Stimulated activated CD8-positive, alpha-beta memory T cell treated with anti-CD3 and anti-CD28 coated beads, Interleukin-4, amount 100 ng/mL, for 4 hours (primary cell): ENCODE results near the gene STARD3NL.
"Not testable (repeated sequence)": the region's sequence is repeated elsewhere in the genome, so short reads cannot be mapped to it uniquely, and the experiment has no call there.

ENCODE experiments used
- DNase-seq, 2 donors: peaks; one replicate each; pipeline ENCODE4 v3.0.0-alpha.2; 2020; ENCODE audit warnings: low read depth in 2 of 2, low spot score in 1 of 2

Gene STARD3NL

DNA sequence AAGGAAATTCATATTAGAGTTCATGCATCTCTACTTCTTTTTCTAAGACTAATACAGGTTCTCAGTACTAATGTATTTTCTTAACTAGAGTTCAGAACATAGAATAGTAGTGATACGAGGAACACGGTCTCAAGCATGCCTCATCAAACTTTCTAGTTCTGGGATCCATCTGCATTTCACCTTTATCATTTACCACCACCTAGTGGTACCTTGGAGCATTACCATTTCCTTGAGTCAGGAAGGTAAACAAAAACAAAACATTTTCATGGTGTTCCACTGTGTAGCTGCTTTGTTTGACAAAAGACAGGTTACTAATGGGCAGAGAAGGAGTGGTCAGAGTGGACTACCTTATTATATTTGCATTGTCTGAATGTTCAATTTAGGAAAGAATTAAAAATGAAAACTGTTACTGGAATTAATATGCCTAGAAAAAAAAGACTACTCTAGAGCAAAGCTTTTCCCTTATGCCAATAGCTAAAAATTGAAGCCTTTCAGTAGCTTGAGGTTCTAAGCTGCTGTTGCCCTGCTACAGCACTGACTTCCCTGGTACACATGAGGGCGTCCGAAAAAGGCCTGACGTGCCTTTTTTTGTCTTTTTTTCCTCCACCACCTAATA is 44.5 kb downstream of the STARD3NL start:
- DNase-seq = no peak

- DNase-seq = no peak
Measured at GRCh38 chr7:38223306-38223705, 45.3 kb downstream of the STARD3NL start.

GRCh38 chr7:38224392-38224791 is 46.3 kb downstream of the STARD3NL start:
- no peak for DNase-seq

- no peak for DNase-seq
Measured at GRCh38 chr7:38229386-38229785, 51.3 kb downstream of the STARD3NL start.

DNA sequence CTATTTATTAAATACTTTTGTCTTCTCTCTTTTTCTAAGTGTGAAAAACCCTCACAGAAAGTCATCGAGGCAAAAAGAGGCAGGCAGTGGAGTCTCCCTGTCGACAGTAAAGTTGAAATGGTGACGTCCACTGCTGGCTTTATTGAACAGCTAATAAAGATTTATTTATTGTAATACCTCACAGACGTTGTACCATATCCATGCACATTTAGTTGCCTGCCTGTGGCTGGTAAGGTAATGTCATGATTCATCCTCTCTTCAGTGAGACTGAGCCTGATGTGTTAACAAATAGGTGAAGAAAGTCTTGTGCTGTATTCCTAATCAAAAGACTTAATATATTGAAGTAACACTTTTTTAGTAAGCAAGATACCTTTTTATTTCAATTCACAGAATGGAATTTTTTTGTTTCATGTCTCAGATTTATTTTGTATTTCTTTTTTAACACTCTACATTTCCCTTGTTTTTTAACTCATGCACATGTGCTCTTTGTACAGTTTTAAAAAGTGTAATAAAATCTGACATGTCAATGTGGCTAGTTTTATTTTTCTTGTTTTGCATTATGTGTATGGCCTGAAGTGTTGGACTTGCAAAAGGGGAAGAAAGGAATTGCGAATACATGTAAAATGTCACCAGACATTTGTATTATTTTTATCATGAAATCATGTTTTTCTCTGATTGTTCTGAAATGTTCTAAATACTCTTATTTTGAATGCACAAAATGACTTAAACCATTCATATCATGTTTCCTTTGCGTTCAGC is 52.0 kb downstream of the STARD3NL start:
- DNase-seq = no peak

- DNase-seq = peak; percentile 49 to 77
Measured at GRCh38 chr7:38232502-38233366, 54.7 kb downstream of the STARD3NL start.

- DNase-seq = not testable (repeated sequence)
Measured at GRCh38 chr7:38234759-38235158, 56.7 kb downstream of the STARD3NL start.

GRCh38 chr7:38235606-38236005 is 57.6 kb downstream of the STARD3NL start:
- no peak for DNase-seq

- DNase-seq = not testable (repeated sequence)
Measured at GRCh38 chr7:38239129-38239528, 61.1 kb downstream of the STARD3NL start.

DNA sequence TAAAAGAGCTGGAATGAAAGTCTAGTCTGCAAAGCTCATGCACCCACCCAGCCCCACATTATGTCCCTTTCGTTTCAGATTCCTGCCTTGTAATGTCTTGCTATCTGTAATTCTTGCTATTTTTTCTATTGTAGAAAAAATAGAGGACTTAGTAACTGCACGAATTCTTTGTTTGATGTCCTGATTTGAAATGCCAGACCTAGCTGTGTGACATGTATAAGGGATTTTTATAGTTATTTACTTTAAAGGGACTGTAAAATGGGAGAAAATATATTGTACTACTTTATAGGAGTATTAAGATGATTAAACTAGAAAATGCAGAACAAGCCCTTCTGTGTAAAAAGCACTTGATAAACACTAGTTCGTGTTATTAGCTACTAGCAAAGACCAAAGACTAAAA is 63.0 kb downstream of the STARD3NL start:
- DNase-seq = no peak

- no peak for DNase-seq
Measured at GRCh38 chr7:38242814-38243213, 64.8 kb downstream of the STARD3NL start.

- DNase-seq = not testable (repeated sequence)
Measured at GRCh38 chr7:38243345-38243744, 65.3 kb downstream of the STARD3NL start.

DNA sequence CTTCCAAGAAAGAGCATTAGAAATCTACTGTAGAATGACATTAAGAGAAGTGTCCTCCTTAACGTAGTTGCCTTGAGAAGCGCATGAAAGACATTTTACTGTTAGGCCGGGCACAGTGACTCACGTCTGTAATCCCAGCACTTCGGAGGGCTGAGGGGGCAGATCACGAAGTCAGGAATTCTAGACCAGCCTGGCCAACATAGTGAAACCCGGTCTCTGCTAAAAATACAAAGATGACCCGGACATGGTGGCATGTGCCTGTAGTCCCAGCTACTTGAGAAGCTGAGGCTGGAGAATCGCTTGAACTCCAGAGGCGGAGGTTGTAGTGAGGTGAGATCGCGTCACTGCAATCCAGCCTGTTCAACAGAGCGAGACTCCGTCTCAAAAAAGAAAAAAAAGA is 66.5 kb downstream of the STARD3NL start:
- no peak for DNase-seq

GRCh38 chr7:38245409-38245977 is 67.4 kb downstream of the STARD3NL start:
- DNase-seq = no peak

DNA sequence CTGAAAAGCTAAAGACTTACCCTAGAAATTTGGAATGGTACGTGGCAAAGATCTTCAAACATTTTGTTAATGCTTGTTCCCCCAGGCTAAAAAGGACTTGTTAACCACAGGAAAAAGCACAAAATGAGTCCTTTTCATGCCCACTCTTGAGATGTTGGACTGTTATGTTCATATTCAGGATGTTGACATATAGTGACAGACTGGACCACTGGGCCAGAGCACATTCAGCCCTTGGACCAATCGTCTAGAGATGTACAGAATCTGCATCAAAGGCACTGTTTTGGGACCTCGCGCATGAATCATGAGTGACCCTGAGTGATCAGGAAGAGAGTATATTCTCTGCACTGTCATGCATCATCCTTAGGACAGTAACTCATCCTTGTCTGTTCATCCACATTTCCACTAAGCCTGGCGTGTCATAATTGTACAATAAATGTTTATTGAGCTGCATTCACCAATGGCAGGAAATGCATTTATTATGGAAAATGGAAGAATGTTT is 70.1 kb downstream of the STARD3NL start:
- DNase-seq = no peak

DNA sequence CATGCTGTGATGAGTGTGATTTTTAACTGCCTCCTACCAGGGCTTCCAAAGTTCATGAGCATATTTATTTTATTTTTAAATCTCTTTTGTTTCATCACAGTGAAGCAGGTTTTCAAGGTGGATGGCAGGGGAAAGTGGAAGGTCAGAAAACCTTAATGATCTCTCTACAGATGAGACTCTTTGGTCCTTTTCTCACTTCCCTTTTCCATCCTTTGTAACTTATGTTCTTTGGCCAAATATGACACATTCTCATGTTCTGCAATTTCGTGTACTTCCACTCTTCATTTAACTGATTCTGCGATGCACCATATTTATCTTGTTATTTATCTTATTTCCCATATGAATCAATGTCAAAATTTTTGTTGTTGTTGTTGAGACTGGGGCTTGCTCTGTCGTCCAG is 71.8 kb downstream of the STARD3NL start:
- DNase-seq = not testable (repeated sequence)

DNA sequence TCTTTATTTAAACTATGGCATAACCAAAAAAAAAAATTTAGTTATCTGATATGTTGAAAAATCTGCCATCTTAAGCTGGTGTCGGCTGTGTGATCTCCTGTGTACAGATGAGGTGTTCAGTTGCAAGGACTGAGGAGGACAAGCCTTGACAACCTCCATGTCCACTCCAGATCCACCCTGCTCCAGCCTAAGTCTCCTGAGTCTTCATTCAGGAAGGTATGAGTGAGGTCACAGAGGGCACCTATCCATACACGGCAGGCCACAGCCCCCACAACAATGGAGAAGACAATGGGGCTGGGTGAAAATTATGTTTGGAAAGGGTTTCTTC is 79.3 kb downstream of the STARD3NL start:
- DNase-seq = no peak

DNA sequence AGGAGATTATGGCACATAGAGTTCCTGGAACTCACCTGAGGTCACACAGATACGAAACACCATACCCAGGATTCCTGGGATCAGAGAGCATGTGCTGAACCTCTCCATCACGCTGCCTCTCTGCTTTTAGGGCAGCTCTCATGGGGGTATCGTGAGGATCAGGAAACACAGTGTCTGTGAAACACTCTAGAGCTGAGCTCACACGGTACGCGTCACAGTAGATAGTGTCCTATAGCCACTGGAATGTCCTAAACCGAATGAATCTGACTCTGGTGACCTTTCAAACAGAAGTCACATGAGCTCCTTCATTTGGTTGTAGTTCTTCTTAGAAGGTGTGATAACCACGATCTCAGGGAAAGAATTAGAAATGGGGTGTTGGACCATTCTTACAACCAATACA is 81.1 kb downstream of the STARD3NL start:
- DNase-seq = not testable (repeated sequence)

GRCh38 chr7:38261601-38262000 is 83.6 kb downstream of the STARD3NL start:
- not testable (repeated sequence) for DNase-seq

DNA sequence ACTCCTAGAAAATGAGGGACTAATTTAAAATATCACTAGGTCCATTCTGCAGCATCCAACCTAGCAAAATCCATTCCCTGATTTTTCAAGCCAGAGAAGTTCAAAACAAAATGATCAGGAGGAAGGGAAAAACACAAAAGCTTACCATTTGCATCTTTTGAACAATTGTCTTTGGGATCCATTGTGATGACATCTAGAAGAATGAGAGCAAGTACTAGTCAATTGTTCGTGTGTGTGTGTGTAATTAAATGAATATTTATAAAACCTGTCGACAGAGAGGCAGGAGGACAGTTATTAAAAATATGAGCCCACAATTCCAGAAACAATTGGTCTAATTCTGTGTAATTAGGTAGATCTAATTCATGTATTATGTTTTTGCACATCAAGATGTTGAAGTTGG is 84.0 kb downstream of the STARD3NL start:
- not testable (repeated sequence) for DNase-seq

DNA sequence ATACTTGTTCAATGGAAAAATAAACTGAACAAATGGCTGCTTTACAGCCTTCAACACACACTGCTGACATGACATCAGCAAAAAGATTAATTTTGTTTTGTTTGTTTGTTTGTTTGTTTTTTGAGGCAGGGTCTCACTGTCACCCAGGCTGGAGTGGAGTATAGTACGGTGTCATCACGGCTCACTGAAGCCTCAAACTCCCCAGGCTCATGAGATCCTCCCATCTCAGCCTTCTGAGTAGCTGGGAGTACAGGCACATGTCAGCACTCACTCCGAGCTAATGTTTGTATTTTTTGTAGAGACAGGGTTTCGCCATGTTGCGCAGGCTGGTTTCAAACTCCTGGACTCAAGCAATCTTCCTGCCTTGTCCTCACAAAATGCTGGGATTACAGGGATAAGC is 84.5 kb downstream of the STARD3NL start:
- no peak for DNase-seq
